ENCODE results near the gene GMDS. TPM values are rescaled to one million over a fixed set of nuclear protein-coding genes. Genes with fewer than 3 reads are reported as not detected.

The GMDS gene
- total RNA-seq, 2 donors from 2014 or later, result 18.2 to 20.5 TPM

DNA sequence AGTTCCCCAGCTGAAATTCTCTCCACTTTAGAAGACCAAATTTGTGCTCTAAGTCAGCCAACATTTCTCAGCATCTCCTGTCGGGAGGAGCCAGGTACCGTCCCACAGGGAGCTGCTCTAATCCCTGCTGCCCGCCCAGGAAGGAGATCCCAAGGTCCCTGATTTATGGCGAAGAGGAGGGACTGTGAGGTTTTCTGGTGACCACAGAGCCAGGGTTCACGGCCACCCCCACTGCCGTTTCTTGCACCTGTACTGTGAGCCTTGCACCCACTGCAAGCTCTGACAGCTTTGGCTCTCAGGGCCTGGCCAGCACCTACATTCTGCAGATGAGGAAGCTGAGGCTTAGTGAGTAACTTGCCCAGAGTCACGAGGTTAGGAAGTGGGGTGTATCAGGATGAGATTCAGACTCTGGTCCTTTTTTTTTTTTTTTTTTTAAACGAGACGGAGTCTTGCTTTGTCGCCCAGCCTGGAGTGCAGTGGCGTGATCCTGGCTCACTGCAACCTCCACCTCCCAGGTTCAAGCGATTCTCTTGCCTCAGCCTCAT is 600.8 kb downstream of the GMDS start:
- H3K9me3 ChIP-seq (ENCODE audit: control insufficient read depth, low read length, poor library complexity, severe bottlenecking), result no peaks in the 10 kb centered on the region
- no peak for ATAC-seq
- DNase-seq, result no peak
- Mint-ChIP-seq H3K27ac (no peak overlapping the region), H3K4me3 (no peak overlapping the region), H3K27me3 (no peaks in the 10 kb centered on the region), H3K4me1 (peaks cover 2% of the 10 kb centered on the region), H3K36me3 (ENCODE audit: low read depth) (no peaks in the 10 kb centered on the region)

DNA sequence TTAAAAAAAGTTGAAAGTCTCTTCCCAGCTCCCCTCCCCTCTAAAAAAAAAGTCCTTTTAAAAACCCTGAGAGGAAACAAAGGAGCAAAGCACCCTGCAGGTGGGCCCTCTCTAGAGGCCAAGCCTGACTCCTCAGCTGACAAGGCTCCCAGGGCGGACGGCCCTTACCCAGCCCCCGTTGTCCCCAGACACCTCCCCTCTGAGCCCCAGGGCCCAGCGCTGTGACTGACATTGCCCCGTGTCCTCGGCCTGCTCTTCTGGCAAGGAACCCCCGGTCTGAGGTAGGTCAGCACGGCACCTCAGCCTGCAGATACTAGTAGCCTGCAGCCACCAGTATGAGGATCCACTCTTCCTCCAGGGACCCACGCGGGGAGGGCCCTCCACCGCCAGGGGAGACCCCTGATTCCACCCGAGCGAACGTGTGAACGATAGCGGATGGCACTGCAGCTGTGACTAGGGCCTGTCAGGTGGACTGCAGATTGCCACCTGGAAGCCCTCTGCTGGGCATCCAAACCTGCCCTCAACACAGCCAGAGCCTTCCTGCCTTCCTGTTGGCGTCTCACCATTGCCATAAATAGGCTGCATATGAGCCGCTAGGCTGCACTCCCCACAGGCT is 601.5 kb downstream of the GMDS start:
- no peaks in the 10 kb centered on the region for H3K9me3 ChIP-seq (ENCODE audit: control insufficient read depth, low read length, poor library complexity, severe bottlenecking)
- ATAC-seq (no peak), DNase-seq (no peak)
- Mint-ChIP-seq H3K27me3 (no peaks in the 10 kb centered on the region), H3K36me3 (ENCODE audit: low read depth) (no peaks in the 10 kb centered on the region), H3K27ac (no peak overlapping the region), H3K4me3 (no peak overlapping the region), H3K4me1 (peaks cover 2% of the 10 kb centered on the region)

- Mint-ChIP-seq H3K36me3 (ENCODE audit: low read depth) (no peaks in the 10 kb centered on the region), H3K4me3 (no peak overlapping the region), H3K27me3 (no peaks in the 10 kb centered on the region), H3K27ac (no peak overlapping the region), H3K4me1 (peaks cover 2% of the 10 kb centered on the region)
- DNase-seq (no peak), ATAC-seq (no peak)
- no peaks in the 10 kb centered on the region for H3K9me3 ChIP-seq (ENCODE audit: control insufficient read depth, low read length, poor library complexity, severe bottlenecking)
Measured at GRCh38 chr6:1643111-1643510, 602.3 kb downstream of the GMDS start.

DNA sequence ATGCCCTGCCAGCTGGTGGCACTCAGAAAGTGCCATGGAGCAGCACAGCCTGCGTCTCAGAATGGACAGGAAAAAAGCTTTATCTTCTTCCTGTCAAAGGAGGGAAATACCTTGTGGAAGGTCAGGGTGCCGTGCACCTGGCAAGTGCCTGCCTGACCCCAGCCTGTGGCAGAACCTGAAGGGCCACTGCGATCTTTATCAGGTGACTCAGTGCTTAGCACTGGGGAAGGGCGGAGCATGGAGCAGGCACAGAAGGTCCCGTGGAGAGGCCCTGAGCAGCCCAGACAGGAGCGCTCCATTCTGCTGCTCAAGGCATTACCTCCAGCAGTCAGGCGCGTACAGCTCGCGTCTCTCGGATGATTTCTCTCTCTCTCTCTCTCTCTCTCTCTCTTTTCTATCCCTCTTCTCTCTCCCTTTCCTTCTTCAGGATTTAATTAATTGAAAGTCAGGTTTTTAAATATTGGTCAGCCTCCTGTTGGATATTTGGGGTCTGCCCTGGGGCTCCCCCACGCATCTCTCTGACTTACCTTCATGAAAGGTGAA is 604.0 kb downstream of the GMDS start:
- no peaks in the 10 kb centered on the region for H3K36me3 Mint-ChIP-seq (ENCODE audit: low read depth)
- DNase-seq (no peak), ATAC-seq (no peak)

GRCh38 chr6:1640476-1640875 is 604.9 kb downstream of the GMDS start:
- Mint-ChIP-seq H3K4me3 (no peak overlapping the region), H3K27me3 (peaks cover 6% of the 10 kb centered on the region), H3K36me3 (ENCODE audit: low read depth) (no peaks in the 10 kb centered on the region), H3K27ac (no peak overlapping the region), H3K4me1 (peaks cover 2% of the 10 kb centered on the region)
- no peak for ATAC-seq
- no peaks in the 10 kb centered on the region for H3K9me3 ChIP-seq (ENCODE audit: control insufficient read depth, low read length, poor library complexity, severe bottlenecking)
- no peak for DNase-seq

More for the DNA sequence above, 604.0 kb downstream of the GMDS start:
- Mint-ChIP-seq H3K27ac (no peak overlapping the region), H3K4me1 (peaks cover 2% of the 10 kb centered on the region), H3K4me3 (no peak overlapping the region), H3K27me3 (no peaks in the 10 kb centered on the region)
- no peaks in the 10 kb centered on the region for H3K9me3 ChIP-seq (ENCODE audit: control insufficient read depth, low read length, poor library complexity, severe bottlenecking)

DNA sequence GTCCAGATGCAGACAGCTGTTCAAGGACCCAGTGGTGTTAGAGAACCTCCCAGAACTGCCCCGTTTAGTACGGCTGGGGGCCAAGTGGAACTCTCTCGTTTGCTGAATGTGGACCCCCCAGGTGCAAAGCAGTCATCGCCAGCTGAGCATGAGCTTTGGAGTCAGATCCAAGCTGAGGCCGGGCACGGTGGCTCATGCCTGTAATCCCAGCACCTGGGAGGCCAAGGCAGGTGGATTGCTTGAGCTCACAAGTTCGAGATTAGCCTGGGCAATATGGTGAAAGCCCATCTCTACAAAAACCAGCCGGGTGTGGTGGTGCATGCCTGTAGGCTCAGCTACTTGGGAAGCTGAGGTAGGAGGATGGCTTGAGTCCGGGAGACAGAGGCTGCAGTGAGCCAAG is 606.0 kb downstream of the GMDS start:
- H3K9me3 ChIP-seq (ENCODE audit: control insufficient read depth, low read length, poor library complexity, severe bottlenecking), result no peaks in the 10 kb centered on the region
- ATAC-seq (no peak), DNase-seq (no peak)
- no peak overlapping the region for H3K4me3 Mint-ChIP-seq
- H3K4me1 Mint-ChIP-seq, result peaks cover 2% of the 10 kb centered on the region
- H3K27me3 Mint-ChIP-seq, result peaks cover 7% of the 10 kb centered on the region
- H3K36me3 Mint-ChIP-seq (ENCODE audit: low read depth), result peaks cover 2% of the 10 kb centered on the region
- H3K27ac Mint-ChIP-seq, result no peak overlapping the region

GRCh38 chr6:1636971-1637871 is 608.2 kb downstream of the GMDS start:
- no peak overlapping the region for H3K4me3 Mint-ChIP-seq
- ATAC-seq, result no peak

DNA sequence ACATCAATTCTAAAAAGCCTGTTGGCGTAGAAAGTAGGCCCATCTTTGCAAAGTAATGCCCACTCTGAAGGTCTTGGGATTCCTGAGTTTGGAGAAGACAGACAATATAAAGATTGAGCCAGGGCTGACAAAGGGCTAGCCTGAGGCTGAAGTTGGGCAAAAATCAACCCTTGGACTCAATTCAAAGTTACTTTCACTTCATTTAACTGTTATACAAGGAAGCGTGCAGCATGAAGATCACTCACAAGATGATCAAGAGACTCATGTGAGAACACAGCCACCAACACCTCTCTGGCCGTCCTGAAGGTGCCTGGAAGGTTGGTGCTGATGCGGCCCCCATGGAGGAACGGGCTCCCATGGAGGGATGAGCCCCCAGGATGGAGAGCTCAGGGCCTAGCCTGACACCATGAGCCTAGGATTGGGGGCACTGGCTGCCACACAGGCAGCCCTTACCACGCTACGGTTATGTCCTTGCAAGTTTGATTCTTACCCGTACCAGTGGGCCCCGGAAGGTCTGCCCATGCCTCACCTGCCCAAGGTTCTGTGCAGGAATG is 609.1 kb downstream of the GMDS start:
- H3K4me1 Mint-ChIP-seq, result no peaks in the 10 kb centered on the region
- ATAC-seq (no peak), DNase-seq (no peak)
- H3K36me3 Mint-ChIP-seq (ENCODE audit: low read depth), result peaks cover 4% of the 10 kb centered on the region
- no peaks in the 10 kb centered on the region for H3K9me3 ChIP-seq (ENCODE audit: control insufficient read depth, low read length, poor library complexity, severe bottlenecking)
- H3K27me3 Mint-ChIP-seq, result peaks cover 18% of the 10 kb centered on the region
- no peak overlapping the region for H3K27ac Mint-ChIP-seq
- no peak overlapping the region for H3K4me3 Mint-ChIP-seq

More at GRCh38 chr6:1636971-1637871, 608.2 kb downstream of the GMDS start:
- peaks cover 18% of the 10 kb centered on the region for H3K27me3 Mint-ChIP-seq
- H3K4me1 Mint-ChIP-seq, result no peaks in the 10 kb centered on the region
- H3K9me3 ChIP-seq (ENCODE audit: control insufficient read depth, low read length, poor library complexity, severe bottlenecking), result no peaks in the 10 kb centered on the region
- no peak overlapping the region for H3K27ac Mint-ChIP-seq
- H3K36me3 Mint-ChIP-seq (ENCODE audit: low read depth), result peaks cover 4% of the 10 kb centered on the region
- no peak for DNase-seq

DNA sequence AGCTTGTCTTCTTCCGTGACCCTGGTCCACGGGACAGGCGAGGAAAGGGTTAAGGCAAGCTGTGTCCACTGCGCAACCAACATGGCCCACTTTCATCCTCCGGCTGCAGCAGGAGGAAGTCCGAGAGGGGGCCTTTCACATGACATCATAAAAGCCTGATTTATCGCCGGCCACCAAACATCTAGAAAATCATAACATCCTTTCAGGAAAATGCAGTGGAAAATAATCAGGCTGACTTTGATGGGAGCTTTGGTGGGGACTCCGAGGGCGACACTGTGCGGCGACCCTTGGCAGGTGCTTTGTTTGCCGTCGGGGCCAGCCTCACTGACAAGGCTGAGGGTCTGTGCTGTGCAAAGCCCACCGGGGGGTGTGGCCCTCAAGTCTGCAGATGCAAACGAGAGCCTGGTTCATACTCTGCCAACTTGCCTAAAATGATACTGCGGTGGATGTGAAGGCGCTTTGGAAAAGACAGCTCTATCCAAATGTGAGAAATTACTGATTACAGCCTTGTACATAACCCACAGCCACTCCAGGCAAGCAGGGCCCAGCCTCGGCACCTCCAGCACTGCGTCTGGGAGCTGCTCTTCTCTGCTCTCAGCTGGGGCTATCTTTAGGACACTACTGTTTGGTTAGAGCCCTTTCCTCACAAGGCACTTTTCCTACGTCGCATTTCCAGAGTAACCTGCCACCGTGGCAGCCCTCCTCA is 609.9 kb downstream of the GMDS start:
- ATAC-seq (no peak), DNase-seq (no peak)
- Mint-ChIP-seq H3K4me1 (no peaks in the 10 kb centered on the region), H3K4me3 (no peak overlapping the region), H3K36me3 (ENCODE audit: low read depth) (peaks cover 4% of the 10 kb centered on the region), H3K27me3 (peaks cover 22% of the 10 kb centered on the region), H3K27ac (no peak overlapping the region)
- H3K9me3 ChIP-seq (ENCODE audit: control insufficient read depth, low read length, poor library complexity, severe bottlenecking), result no peaks in the 10 kb centered on the region

- peaks cover 5% of the 10 kb centered on the region for H3K36me3 Mint-ChIP-seq (ENCODE audit: low read depth)
- ATAC-seq, result no peak
- DNase-seq, result no peak
- H3K9me3 ChIP-seq (ENCODE audit: control insufficient read depth, low read length, poor library complexity, severe bottlenecking), result no peaks in the 10 kb centered on the region
- H3K4me3 Mint-ChIP-seq, result no peak overlapping the region
- H3K27ac Mint-ChIP-seq, result no peak overlapping the region
- peaks cover 33% of the 10 kb centered on the region for H3K27me3 Mint-ChIP-seq
- H3K4me1 Mint-ChIP-seq, result no peaks in the 10 kb centered on the region
Measured at GRCh38 chr6:1634081-1634480, 611.3 kb downstream of the GMDS start.

- Mint-ChIP-seq H3K4me1 (no peaks in the 10 kb centered on the region), H3K36me3 (ENCODE audit: low read depth) (peaks cover 6% of the 10 kb centered on the region), H3K4me3 (no peak overlapping the region), H3K27me3 (peaks cover 39% of the 10 kb centered on the region), H3K27ac (no peak overlapping the region)
- DNase-seq (no peak), ATAC-seq (no peak)
- no peaks in the 10 kb centered on the region for H3K9me3 ChIP-seq (ENCODE audit: control insufficient read depth, low read length, poor library complexity, severe bottlenecking)
Measured at GRCh38 chr6:1633366-1634021, 611.9 kb downstream of the GMDS start.

- Mint-ChIP-seq H3K36me3 (ENCODE audit: low read depth) (peaks cover 6% of the 10 kb centered on the region), H3K27ac (no peak overlapping the region), H3K27me3 (peaks cover 61% of the 10 kb centered on the region), H3K4me3 (no peak overlapping the region), H3K4me1 (peaks cover 6% of the 10 kb centered on the region)
- ATAC-seq, result no peak
- no peaks in the 10 kb centered on the region for H3K9me3 ChIP-seq (ENCODE audit: control insufficient read depth, low read length, poor library complexity, severe bottlenecking)
- DNase-seq, result no peak
Measured at GRCh38 chr6:1631251-1631650, 614.2 kb downstream of the GMDS start.
